ENCODE measurements around the gene RHBDD3. TPM values are rescaled to one million over a fixed set of nuclear protein-coding genes. Genes with fewer than 3 reads are reported as not detected.

The RHBDD3 gene
- total and polyA plus RNA-seq, 2 experiments from 2014 or later, result 55.0 to 115 TPM

DNA sequence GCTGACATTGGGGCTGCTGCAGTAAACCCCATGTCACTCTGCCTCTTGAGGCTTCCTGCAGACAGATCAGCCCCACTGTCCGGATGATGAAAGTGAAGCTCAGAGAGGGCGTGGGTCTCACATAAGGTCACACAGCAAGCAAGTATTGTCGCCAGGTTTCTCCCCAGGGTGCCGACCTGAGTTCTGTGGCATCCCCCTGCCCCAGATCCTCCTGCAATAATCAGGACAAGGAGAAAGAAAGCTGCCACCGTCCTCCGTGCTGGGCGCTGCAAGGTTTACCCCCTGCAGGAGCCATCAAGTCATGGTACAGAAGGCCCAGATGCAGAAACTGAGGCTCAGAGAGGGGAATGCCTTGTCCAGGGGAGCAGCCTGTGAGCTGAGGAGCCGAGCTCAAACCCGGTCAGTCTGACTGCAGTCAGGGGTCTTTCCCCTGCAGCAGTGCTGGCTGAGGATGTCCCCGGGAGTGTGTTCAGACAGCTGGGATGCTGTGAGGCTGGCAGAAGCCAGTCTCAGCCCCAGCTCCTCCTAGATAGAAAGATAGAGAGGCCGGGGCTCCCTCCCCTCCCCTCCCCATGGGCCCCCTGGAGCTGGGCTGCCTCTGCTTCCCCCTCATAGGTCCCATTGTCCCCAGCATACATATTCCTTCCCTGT, 48.9 kb downstream of the RHBDD3 start (continued):
- TF ChIP-seq, protein P1, sequence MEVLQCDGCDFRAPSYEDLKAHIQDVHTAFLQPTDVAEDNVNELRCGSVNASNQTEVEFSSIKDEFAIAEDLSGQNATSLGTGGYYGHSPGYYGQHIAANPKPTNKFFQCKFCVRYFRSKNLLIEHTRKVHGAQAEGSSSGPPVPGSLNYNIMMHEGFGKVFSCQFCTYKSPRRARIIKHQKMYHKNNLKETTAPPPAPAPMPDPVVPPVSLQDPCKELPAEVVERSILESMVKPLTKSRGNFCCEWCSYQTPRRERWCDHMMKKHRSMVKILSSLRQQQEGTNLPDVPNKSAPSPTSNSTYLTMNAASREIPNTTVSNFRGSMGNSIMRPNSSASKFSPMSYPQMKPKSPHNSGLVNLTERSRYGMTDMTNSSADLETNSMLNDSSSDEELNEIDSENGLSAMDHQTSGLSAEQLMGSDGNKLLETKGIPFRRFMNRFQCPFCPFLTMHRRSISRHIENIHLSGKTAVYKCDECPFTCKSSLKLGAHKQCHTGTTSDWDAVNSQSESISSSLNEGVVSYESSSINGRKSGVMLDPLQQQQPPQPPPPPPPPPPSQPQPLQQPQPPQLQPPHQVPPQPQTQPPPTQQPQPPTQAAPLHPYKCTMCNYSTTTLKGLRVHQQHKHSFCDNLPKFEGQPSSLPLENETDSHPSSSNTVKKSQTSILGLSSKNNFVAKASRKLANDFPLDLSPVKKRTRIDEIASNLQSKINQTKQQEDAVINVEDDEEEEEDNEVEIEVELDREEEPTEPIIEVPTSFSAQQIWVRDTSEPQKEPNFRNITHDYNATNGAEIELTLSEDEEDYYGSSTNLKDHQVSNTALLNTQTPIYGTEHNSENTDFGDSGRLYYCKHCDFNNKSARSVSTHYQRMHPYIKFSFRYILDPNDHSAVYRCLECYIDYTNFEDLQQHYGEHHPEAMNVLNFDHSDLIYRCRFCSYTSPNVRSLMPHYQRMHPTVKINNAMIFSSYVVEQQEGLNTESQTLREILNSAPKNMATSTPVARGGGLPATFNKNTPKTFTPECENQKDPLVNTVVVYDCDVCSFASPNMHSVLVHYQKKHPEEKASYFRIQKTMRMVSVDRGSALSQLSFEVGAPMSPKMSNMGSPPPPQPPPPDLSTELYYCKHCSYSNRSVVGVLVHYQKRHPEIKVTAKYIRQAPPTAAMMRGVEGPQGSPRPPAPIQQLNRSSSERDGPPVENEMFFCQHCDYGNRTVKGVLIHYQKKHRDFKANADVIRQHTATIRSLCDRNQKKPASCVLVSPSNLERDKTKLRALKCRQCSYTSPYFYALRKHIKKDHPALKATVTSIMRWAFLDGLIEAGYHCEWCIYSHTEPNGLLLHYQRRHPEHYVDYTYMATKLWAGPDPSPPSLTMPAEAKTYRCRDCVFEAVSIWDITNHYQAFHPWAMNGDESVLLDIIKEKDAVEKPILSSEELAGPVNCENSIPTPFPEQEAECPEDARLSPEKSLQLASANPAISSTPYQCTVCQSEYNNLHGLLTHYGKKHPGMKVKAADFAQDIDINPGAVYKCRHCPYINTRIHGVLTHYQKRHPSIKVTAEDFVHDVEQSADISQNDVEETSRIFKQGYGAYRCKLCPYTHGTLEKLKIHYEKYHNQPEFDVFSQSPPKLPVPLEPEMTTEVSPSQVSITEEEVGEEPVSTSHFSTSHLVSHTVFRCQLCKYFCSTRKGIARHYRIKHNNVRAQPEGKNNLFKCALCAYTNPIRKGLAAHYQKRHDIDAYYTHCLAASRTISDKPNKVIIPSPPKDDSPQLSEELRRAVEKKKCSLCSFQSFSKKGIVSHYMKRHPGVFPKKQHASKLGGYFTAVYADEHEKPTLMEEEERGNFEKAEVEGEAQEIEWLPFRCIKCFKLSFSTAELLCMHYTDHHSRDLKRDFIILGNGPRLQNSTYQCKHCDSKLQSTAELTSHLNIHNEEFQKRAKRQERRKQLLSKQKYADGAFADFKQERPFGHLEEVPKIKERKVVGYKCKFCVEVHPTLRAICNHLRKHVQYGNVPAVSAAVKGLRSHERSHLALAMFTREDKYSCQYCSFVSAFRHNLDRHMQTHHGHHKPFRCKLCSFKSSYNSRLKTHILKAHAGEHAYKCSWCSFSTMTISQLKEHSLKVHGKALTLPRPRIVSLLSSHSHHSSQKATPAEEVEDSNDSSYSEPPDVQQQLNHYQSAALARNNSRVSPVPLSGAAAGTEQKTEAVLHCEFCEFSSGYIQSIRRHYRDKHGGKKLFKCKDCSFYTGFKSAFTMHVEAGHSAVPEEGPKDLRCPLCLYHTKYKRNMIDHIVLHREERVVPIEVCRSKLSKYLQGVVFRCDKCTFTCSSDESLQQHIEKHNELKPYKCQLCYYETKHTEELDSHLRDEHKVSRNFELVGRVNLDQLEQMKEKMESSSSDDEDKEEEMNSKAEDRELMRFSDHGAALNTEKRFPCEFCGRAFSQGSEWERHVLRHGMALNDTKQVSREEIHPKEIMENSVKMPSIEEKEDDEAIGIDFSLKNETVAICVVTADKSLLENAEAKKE (CRISPR knock-in tag; IDR thresholded peaks at IDR 0.05), result no peak
- TF ChIP-seq STAT1 (IDR thresholded peaks at IDR 0.05; ENCODE audit: unreplicated experiment), result no peak

DNA sequence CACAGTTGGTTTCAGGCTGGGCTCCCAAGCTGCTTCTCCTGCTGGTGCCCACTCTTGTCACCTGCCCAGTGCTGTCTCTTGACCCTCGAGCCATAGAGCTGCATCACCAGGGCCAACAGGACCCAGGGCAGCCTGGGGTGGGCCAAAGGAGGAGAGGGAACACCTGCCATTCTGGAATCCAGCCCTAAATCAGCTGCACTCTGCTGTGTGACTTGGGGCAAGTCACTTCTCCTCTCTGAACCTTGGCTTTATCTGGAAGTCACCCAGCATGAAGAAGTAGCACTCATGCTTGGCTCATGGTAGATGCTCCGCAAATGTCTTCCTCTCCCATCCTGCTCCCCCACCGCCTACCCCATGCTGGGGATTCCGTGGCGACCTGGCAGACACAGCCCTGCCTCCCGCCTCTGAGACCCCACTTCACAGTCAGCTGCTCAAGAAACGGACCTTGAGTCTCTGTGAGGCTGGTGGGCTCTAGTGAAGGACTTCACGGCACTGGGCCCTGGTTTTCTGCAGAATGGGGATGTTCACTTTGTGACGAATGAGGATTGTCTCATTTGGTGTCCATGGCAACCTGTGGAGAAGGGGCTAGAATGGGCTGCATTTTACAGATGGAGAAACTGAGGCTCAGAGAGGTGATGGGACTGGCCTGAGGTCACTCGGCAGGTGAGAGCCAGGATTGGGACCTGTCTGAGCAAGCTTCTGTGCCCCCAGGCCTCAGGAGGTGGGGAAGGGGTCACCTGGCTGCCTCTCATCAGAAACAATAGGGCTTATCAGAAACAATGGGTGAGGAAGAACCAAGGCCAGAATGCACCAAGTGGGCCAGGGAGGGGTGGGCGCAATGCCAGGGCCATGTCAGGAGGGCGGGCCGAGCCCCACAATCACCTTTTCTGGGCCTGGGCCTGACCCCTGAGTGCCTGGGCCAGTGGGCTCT, 49.7 kb downstream of the RHBDD3 start:
- H3K4me1 Mint-ChIP-seq, result peaks cover 27% of the 10 kb centered on the region
- DNase-seq (ENCODE audit: low spot score) (no peak), ATAC-seq (no peak)
- H3K27ac Mint-ChIP-seq, result no peak overlapping the region
- Histone ChIP-seq H3K27me3 (ENCODE audit: insufficient read depth) (no peaks in the 10 kb centered on the region), H2AFZ (no peak overlapping the region), H3K4me3 (no peak overlapping the region), H3K9me2 (ENCODE audit: insufficient read depth) (no peaks in the 10 kb centered on the region), H4K20me1 (replicated peaks; ENCODE audit: insufficient read depth) (no peaks in the 10 kb centered on the region; the same call in 1 of the 2 replicates), H3K36me3 (ENCODE audit: insufficient read depth) (no peaks in the 10 kb centered on the region), H3K4me1 (ENCODE audit: insufficient read depth) (peaks cover 6% of the 10 kb centered on the region; the same call in 1 of the 2 replicates), H3K79me2 (replicated peaks; ENCODE audit: insufficient read depth) (no peaks in the 10 kb centered on the region), H3F3A (replicated peaks; ENCODE audit: low read depth) (no peaks in the 10 kb centered on the region), H3K4me2 (no peak overlapping the region), H3K27ac (ENCODE audit: low read depth) (no peak overlapping the region)
- no peak overlapping the region for H3K4me3 Mint-ChIP-seq
- peaks cover 18% of the 10 kb centered on the region for H3K27me3 Mint-ChIP-seq (ENCODE audit: insufficient read depth, low read depth, poor library complexity)
- H3K36me3 Mint-ChIP-seq (ENCODE audit: low read depth), result no peaks in the 10 kb centered on the region
- no peaks in the 10 kb centered on the region for H3K9me3 Mint-ChIP-seq
- TF ChIP-seq, protein P1 (CRISPR knock-in tag; IDR thresholded peaks at IDR 0.05), result no peak
- TF ChIP-seq POLR2AphosphoS5 (IDR thresholded peaks at IDR 0.05; ENCODE audit: low read depth) (no peak), ZNF331 (CRISPR knock-in tag; IDR thresholded peaks at IDR 0.05; ENCODE audit: low read depth) (no peak), ZNF114 (CRISPR knock-in tag; IDR thresholded peaks at IDR 0.05) (no peak), JUNB (IDR thresholded peaks at IDR 0.05; ENCODE audit: unreplicated experiment) (no peak), EZH2 (IDR thresholded peaks at IDR 0.05; ENCODE audit: low read depth, unreplicated experiment) (no peak), EZH2phosphoT487 (IDR thresholded peaks at IDR 0.05; ENCODE audit: unreplicated experiment) (no peak)
